NK-92 (cell line): ENCODE data around the gene FLT3.
"Not testable (repeated sequence)": the region's sequence is repeated elsewhere in the genome, so short reads cannot be mapped to it uniquely, and the experiment has no call there.

Experiments
- DNase-seq: peaks from one replicate; lab custom pipeline; 2025; ENCODE audit not compliant: unreplicated experiment; lab: John Stamatoyannopoulos, UW

The FLT3 gene

GRCh38 chr13:27975564-27976361 is 124.6 kb downstream of the FLT3 start:
- no peak for DNase-seq

- no peak for DNase-seq
These were observed 126.3 kb downstream of the FLT3 start for GRCh38 chr13:27973961-27974662.

DNA sequence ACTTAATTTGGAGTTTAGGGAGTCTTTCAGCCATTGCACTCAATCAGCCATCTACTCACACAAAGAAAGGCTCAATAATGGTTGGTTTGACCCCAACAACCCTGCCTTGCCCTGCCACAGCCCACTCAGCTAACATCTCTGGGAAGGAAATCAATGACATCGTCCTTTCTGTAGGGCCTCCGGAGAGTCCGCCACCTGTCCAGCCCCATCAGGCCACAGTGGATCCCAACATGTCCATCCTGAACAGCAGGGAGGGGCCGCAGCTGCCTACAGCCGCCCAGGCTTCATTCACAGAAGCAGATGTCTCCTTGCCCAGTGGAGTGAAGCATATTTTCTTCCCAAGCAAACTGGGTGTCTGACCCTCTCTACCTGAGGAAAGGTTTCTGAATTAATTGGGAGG is 127.1 kb downstream of the FLT3 start:
- no peak for DNase-seq

- no peak for DNase-seq
These were observed 127.9 kb downstream of the FLT3 start for GRCh38 chr13:27972478-27972820.

GRCh38 chr13:27971776-27972477 is 128.4 kb downstream of the FLT3 start:
- DNase-seq: no peak

DNA sequence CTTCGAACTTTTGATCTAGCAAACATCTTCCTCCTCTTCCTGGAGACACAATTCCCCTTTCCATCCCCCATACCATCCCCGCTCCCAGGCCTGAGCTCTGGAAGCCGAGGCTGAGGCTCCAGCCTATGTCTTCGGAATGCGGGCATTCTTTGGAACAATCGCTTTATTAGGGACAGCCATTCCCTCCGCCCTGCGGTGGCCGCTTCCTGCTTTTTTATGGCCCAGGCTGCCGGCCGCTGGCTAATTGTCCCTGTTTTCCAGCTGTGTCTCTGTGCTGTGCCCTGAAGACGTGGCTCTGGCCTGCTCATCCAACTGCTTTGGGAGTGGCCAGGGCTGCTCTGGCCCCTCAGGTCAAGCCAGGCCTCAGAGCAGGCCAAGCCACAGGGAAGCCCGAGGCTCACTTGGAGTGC is 129.1 kb downstream of the FLT3 start:
- DNase-seq: no peak

GRCh38 chr13:27970382-27971235 is 129.8 kb downstream of the FLT3 start:
- no peak for DNase-seq

DNA sequence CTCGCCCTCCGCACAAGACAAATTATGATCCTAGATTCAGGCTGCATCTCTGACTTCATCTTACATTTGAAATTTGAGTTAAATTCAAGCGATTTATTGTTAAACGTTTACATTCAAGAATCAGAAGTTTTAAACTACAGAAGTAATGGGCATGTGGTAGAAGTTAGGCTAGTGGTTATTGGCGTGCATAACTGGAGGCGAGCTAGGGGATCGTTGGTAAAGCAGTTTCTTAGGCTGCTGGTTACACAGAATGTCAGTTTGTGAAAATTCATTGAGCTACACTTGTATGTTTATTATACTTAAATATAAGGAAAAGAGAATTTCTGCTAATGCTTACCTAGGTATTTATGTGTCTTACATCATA is 130.5 kb downstream of the FLT3 start:
- no peak for DNase-seq

DNA sequence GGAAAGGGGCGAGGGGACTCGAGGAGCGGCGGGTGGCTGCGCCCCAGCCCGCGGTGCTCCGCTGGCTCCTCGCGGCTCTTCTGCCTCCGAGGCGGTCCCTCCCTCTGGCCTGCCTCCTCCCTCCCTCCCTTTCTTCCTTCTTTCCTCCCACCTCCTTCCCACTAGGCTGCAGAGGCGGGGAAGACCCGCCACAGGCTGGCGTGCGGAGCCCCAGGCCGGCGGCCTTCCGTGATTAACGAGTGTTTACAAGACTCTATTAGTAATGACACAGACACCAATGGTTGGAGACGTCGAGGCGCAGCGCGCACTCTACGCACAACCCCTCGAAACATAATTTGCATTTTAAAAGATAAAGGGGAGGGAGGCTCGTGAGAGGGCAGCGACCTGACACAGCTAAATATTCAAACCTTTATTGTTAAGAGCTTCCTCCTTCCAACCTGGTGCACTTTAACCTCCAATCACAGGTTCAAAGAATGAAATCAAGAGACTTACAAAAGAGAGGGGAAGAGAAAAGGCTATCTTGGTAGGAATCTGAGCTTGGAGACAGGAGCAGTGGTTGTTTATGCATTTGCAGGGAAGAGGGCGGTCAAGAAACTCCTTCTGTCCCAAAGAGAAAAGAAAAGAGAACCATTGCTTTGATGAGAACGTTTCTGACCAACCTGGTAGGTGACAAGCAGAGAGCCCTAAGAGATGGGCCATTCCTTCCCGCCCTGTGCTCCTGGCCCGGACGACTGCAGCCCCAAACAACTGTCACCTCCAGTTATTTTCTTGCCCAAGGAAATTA is 131.1 kb downstream of the FLT3 start, which contains the start of gene CDX2:
CDX2 (minus strand) TSS at position 234 of the 784 bp plus-strand sequence. CDS start 309 bp downstream, outside the sequence.
- DNase-seq: no peak

GRCh38 chr13:27968316-27969081 is 131.9 kb downstream of the FLT3 start:
- no peak for DNase-seq

DNA sequence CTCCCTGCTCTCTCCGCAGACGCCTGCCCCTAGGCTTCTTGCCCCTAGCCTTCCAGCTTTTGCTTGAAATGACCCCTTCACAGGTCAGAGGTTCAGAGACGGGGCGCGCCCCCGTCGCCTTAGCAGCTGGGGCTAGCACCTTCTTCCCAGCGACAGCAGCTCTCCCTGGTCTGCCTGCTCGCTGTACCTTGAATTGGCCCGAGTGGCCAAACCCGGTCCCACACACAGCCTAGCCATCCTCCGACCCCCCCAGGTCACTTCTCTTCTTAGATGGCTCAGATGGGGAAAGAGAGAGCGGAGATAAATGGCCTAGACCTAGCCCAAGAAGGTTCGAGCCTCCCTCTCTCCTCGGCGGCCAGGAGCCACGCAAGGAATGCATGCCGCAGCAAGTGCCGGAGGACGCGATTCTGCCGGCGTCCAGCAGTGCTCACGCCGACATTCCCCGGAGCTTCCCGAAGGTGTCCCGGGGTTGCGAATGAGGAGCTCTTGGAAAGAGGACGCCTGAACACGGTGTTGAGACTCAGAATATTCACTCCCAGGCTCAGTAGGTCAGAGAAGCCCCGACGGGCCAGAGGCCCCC is 132.6 kb downstream of the FLT3 start:
- no peak for DNase-seq

DNA sequence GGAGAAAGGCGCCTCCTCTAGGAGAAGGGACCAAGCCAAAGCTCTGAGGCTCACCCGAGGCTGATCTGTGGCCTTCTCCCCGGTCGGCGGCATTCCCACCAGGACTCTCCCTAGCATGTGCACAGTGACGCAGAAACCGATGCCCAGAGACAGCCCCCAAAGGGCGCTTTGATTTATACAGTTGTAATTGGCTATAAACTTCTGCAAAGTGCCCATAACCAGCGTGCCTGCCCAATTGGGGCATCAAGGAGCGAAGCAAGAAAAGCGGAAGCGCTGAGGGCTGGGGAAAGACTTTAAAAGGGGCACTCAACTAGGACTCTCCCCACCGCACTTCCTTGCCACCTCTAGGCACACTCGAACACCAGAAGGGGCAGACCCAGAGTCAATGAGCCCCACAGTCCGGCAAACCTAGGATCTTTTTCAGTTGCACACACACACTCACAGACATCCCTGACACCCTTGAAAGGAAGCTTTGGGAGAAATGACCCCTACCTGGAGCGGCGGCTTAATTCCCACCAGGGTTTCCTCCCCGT is 133.1 kb downstream of the FLT3 start:
- DNase-seq: no peak

GRCh38 chr13:27966641-27967202 is 133.7 kb downstream of the FLT3 start:
- DNase-seq: no peak

GRCh38 chr13:27965740-27966640 is 134.4 kb downstream of the FLT3 start:
- DNase-seq: no peak

GRCh38 chr13:27965343-27965739 is 135.0 kb downstream of the FLT3 start:
- no peak for DNase-seq

GRCh38 chr13:27964741-27965323 is 135.5 kb downstream of the FLT3 start:
- no peak for DNase-seq

- not testable (repeated sequence) for DNase-seq
These were observed 136.2 kb downstream of the FLT3 start for GRCh38 chr13:27964206-27964605.
